Liver (tissue), 9 donors: Measurements from ENCODE around the gene GPR82. TPM values are rescaled to one million over a fixed set of nuclear protein-coding genes. Genes with fewer than 3 reads are reported as not detected.

Experiments used
- DNase-seq: peaks from one replicate; pipeline ENCODE4 v3.0.0-alpha.2; 2017; ENCODE audit warnings: low spot score
- H3K27ac ChIP-seq, 2 donors: one replicate each; pipeline ENCODE4 v1.7.0; 2013; ENCODE audit warnings: inconsistent platforms in 2 of 2, low read length in 2 of 2, control low read depth in 1 of 2, low read depth in 1 of 2, mild to moderate bottlenecking in 1 of 2
- H3K27me3 ChIP-seq, 4 donors: one replicate each; pipeline versions ENCODE4 v1.6.1 to v1.7.0; 2013; ENCODE audit warnings: low read length in 3 of 4, inconsistent platforms in 1 of 4, mild to moderate bottlenecking in 1 of 4, moderate library complexity in 1 of 4; ENCODE audit not compliant: control insufficient read depth in 4 of 4, insufficient read depth in 4 of 4
- H3K36me3 ChIP-seq, 4 donors: one replicate each; pipeline versions ENCODE4 v1.6.1 to v1.7.0; 2013; ENCODE audit warnings: low read length in 3 of 4, mild to moderate bottlenecking in 3 of 4, low read depth in 1 of 4, moderate library complexity in 1 of 4; ENCODE audit not compliant: control insufficient read depth in 4 of 4, insufficient read depth in 3 of 4
- H3K4me1 ChIP-seq, 4 donors: one replicate each; pipeline versions ENCODE4 v1.6.1 to v1.7.0; 2013; ENCODE audit warnings: low read length in 3 of 4, mild to moderate bottlenecking in 3 of 4, moderate library complexity in 1 of 4; ENCODE audit not compliant: control insufficient read depth in 4 of 4, insufficient read depth in 4 of 4
- H3K4me3 ChIP-seq, 3 donors: one replicate each; pipeline versions ENCODE4 v1.6.1 to v1.7.0; 2013; ENCODE audit warnings: low read length in 3 of 3, control low read depth in 1 of 3, low read depth in 1 of 3, mild to moderate bottlenecking in 1 of 3
- H3K9ac ChIP-seq, 2 donors: one replicate each; pipeline ENCODE4 v1.7.0; 2013; ENCODE audit warnings: low read length in 2 of 2, mild to moderate bottlenecking in 2 of 2, moderate library complexity in 2 of 2, control low read depth in 1 of 2, low read depth in 1 of 2
- H3K9me3 ChIP-seq, 4 donors: one replicate each; pipeline versions ENCODE4 v1.6.1 to v1.7.0; 2013; ENCODE audit warnings: low read length in 3 of 4; ENCODE audit not compliant: control insufficient read depth in 4 of 4
- CTCF ChIP-seq: fragments of 150-350 bp; IDR thresholded peaks from 2 replicates; pipeline ENCODE4 v1.5.1; 2017; ENCODE audit warnings: improper control_type of control experiment, low read depth, low read length; ENCODE audit not compliant: missing input control
- EGR1 ChIP-seq, 2 donors: IDR thresholded peaks; 2 replicates each; pipeline ENCODE4 v1.6.1; 2016 to 2018; ENCODE audit warnings: antibody characterized with exemption in 2 of 2, low read depth in 2 of 2
- FOXA1 ChIP-seq: IDR thresholded peaks from 2 replicates; pipeline ENCODE4 v1.6.1; 2016; ENCODE audit warnings: antibody characterized with exemption
- FOXA2 ChIP-seq: IDR thresholded peaks from 2 replicates; pipeline ENCODE4 v1.6.1; 2016; ENCODE audit warnings: antibody characterized with exemption
- GABPA ChIP-seq, 2 donors: IDR thresholded peaks in 1 of 2; conservative IDR thresholded peaks in 1 of 2; 2 replicates each; pipeline ENCODE4 v1.6.1; 2016; ENCODE audit warnings: antibody characterized with exemption in 2 of 2, mild to moderate bottlenecking in 1 of 2, moderate library complexity in 1 of 2
- HNF4A ChIP-seq, 2 donors: conservative IDR thresholded peaks; 2 replicates each; pipeline ENCODE4 v1.6.1; 2016; ENCODE audit warnings: antibody characterized with exemption in 2 of 2, mild to moderate bottlenecking in 2 of 2
- HNF4G ChIP-seq: IDR thresholded peaks from 2 replicates; pipeline ENCODE4 v1.6.1; 2016; ENCODE audit warnings: antibody characterized with exemption
- JUND ChIP-seq, 2 donors: IDR thresholded peaks; 2 replicates each; pipeline ENCODE4 v1.6.1; 2016; ENCODE audit warnings: antibody characterized with exemption in 2 of 2
- NR2F2 ChIP-seq: IDR thresholded peaks from 2 replicates; pipeline ENCODE4 v1.6.1; 2016; ENCODE audit warnings: antibody characterized with exemption
- RAD21 ChIP-seq, 2 donors: IDR thresholded peaks; 2 replicates each; pipeline ENCODE4 v1.6.1; 2016; ENCODE audit warnings: antibody characterized with exemption in 2 of 2, mild to moderate bottlenecking in 2 of 2
- REST ChIP-seq: IDR thresholded peaks from 2 replicates; pipeline ENCODE4 v1.6.1; 2016; ENCODE audit warnings: antibody characterized with exemption, mild to moderate bottlenecking
- RXRA ChIP-seq, 2 donors: IDR thresholded peaks; 2 replicates each; pipeline ENCODE4 v1.6.1; 2017 to 2018; ENCODE audit warnings: antibody characterized with exemption in 2 of 2, mild to moderate bottlenecking in 1 of 2
- SP1 ChIP-seq: IDR thresholded peaks from 2 replicates; pipeline ENCODE4 v1.6.1; 2018; ENCODE audit warnings: antibody characterized with exemption, mild to moderate bottlenecking
- TAF1 ChIP-seq: conservative IDR thresholded peaks from 2 replicates; pipeline ENCODE4 v1.6.1; 2016; ENCODE audit warnings: antibody characterized with exemption, mild to moderate bottlenecking
- WGBS: extraction: QIAGEN DNeasy Blood & Tissue Kit; methylation state at CpG from one replicate; pipeline ENCODE4 v1.1.7; 2013; 5-methylcytosine and 5-hydroxymethylcytosine counted together
- polyA plus RNA-seq, 2 donors: library from polyadenylated mRNA; stranded (reverse) in 1 of 2; unstranded in 1 of 2; fragments of 200-250 nt in 1 of 2; fragments of >200 nt in 1 of 2; fragmentation: Nextera tagmentation in 1 of 2; extraction: Ambion mirVana in 1 of 2; gene quantifications; one replicate each; pipeline versions ENCODE4 v1.2.1 to v1.2.3, GENCODE V29; 2013 to 2015
- total RNA-seq, 2 donors: library from RNA; depleted of rRNA; stranded (reverse); fragments of >200 nt; gene quantifications; one replicate each; pipeline ENCODE4 v1.2.3, GENCODE V29; 2014
- TF ChIP-seq, protein P1 (sequence below): IDR thresholded peaks from 2 replicates; pipeline ENCODE4 v1.6.1; 2016; ENCODE audit warnings: antibody characterized with exemption
- TF ChIP-seq, protein P2 (sequence below): IDR thresholded peaks from 2 replicates; pipeline ENCODE4 v1.6.1; 2016; ENCODE audit warnings: antibody characterized with exemption
- TF ChIP-seq, protein P3 (sequence below): IDR thresholded peaks from 2 replicates; pipeline ENCODE4 v1.6.1; 2016; ENCODE audit warnings: antibody characterized with exemption
- donor health status: healthy.
- donor health status: healthy.
- donor health status: healthy.
- donor health status: healthy.
- donor health status: healthy.

Gene GPR82
- total and polyA plus RNA-seq, 4 donors: 0.14 to 0.67 (median 0.60) TPM

GRCh38 chrX:41728125-41728524 is 4.1 kb downstream of the GPR82 start (continued):
- no peak for TF ChIP-seq JUND (IDR thresholded peaks at IDR 0.05)
- TF ChIP-seq HNF4A (conservative IDR thresholded peaks at IDR 0.05): no peak
- no peak for TF ChIP-seq GABPA (IDR thresholded peaks at IDR 0.05 in 1 of 2, conservative IDR thresholded peaks at IDR 0.05 in 1 of 2)
- TF ChIP-seq, protein P1, sequence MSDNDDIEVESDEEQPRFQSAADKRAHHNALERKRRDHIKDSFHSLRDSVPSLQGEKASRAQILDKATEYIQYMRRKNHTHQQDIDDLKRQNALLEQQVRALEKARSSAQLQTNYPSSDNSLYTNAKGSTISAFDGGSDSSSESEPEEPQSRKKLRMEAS: no peak
- no peak for TF ChIP-seq CTCF
- no peak for TF ChIP-seq HNF4G

DNA sequence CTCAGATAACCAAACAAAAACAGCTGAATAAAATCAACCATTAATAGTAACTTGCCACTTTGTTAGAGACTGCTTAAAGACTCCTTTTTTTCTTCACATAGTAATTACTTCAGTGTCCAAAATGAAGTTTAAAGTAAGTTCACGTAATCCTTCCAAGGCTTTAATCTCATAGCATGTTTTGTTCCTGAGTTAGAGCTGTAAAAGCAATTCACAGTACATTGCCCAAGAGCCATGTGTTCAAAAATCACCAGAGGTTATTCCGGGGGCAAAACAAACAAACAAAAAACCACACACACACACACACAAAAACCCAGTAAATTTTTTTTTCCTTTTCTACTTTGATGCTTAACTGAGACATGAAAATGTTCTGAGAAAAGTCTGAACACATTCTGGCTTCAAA is 6.1 kb downstream of the GPR82 start:
- no peak overlapping the region for H3K9ac ChIP-seq
- no peak for TF ChIP-seq TAF1
- no peak for TF ChIP-seq RXRA (IDR thresholded peaks at IDR 0.05)
- TF ChIP-seq CTCF: no peak
- TF ChIP-seq FOXA1: no peak
- TF ChIP-seq, protein P2, sequence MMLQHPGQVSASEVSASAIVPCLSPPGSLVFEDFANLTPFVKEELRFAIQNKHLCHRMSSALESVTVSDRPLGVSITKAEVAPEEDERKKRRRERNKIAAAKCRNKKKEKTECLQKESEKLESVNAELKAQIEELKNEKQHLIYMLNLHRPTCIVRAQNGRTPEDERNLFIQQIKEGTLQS: no peak
- no peak for TF ChIP-seq SP1
- no peaks in the 10 kb centered on the region for H3K9me3 ChIP-seq
- WGBS: 44% methylated on average over 2 of the region's 2 CpGs
- H3K36me3 ChIP-seq: no peaks in the 10 kb centered on the region
- DNase-seq: no peak
- H3K4me1 ChIP-seq: no peaks in the 10 kb centered on the region
- H3K27ac ChIP-seq: no peak overlapping the region
- H3K4me3 ChIP-seq: no peak overlapping the region
- no peaks in the 10 kb centered on the region for H3K27me3 ChIP-seq

GRCh38 chrX:41732260-41732659 is 8.3 kb downstream of the GPR82 start:
- H3K9ac ChIP-seq: no peak overlapping the region
- DNase-seq: no peak
- no peaks in the 10 kb centered on the region for H3K36me3 ChIP-seq
- no peaks in the 10 kb centered on the region for H3K27me3 ChIP-seq
- no peak overlapping the region for H3K4me3 ChIP-seq
- TF ChIP-seq JUND (IDR thresholded peaks at IDR 0.05): no peak
- no peak for TF ChIP-seq REST
- TF ChIP-seq, protein P3, sequence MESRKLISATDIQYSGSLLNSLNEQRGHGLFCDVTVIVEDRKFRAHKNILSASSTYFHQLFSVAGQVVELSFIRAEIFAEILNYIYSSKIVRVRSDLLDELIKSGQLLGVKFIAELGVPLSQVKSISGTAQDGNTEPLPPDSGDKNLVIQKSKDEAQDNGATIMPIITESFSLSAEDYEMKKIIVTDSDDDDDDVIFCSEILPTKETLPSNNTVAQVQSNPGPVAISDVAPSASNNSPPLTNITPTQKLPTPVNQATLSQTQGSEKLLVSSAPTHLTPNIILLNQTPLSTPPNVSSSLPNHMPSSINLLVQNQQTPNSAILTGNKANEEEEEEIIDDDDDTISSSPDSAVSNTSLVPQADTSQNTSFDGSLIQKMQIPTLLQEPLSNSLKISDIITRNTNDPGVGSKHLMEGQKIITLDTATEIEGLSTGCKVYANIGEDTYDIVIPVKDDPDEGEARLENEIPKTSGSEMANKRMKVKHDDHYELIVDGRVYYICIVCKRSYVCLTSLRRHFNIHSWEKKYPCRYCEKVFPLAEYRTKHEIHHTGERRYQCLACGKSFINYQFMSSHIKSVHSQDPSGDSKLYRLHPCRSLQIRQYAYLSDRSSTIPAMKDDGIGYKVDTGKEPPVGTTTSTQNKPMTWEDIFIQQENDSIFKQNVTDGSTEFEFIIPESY: no peak
- no peak for TF ChIP-seq HNF4G
- no peak for TF ChIP-seq NR2F2
- no peak for TF ChIP-seq FOXA2
- TF ChIP-seq CTCF: no peak
- no peak for TF ChIP-seq RAD21 (IDR thresholded peaks at IDR 0.05)
- TF ChIP-seq TAF1: no peak
- TF ChIP-seq EGR1 (IDR thresholded peaks at IDR 0.05; ENCODE audit: low read depth in 2 of 2): no peak
- no peak for TF ChIP-seq HNF4A (conservative IDR thresholded peaks at IDR 0.05)
- TF ChIP-seq GABPA (IDR thresholded peaks at IDR 0.05 in 1 of 2, conservative IDR thresholded peaks at IDR 0.05 in 1 of 2): no peak
- TF ChIP-seq, protein P1: no peak
- no peak for TF ChIP-seq SP1
- H3K9me3 ChIP-seq: no peaks in the 10 kb centered on the region
- H3K4me1 ChIP-seq: no peaks in the 10 kb centered on the region
- WGBS: 92% methylated on average over 2 of the region's 2 CpGs
- H3K27ac ChIP-seq: no peak overlapping the region
